DND-41 (cell line): ENCODE data around the gene USP10.

Source experiments
- CTCF ChIP-seq: IDR thresholded peaks from 2 replicates; pipeline ENCODE4 v1.5.1; 2012; ENCODE audit warnings: borderline replicate concordance, low read length, moderate library complexity, mild to moderate bottlenecking; ENCODE audit not compliant: poor library complexity, severe bottlenecking; ENCODE audit errors: extremely low read depth
- EZH2 ChIP-seq: IDR thresholded peaks from 3 replicates; pipeline ENCODE4 v1.6.1; 2012; ENCODE audit warnings: borderline replicate concordance, low read depth, mild to moderate bottlenecking, moderate library complexity, low read length, inconsistent platforms; ENCODE audit not compliant: severe bottlenecking

- TF ChIP-seq EZH2: no peak
- no peak for TF ChIP-seq CTCF
Observed at GRCh38 chr16:84659656-84660300, 40.0 kb upstream of the USP10 start.
